HepG2 (cell line): ENCODE measurements around the gene ASIC2.

ENCODE experiments used
- CTCF ChIP-seq: sonication (generic); formaldehyde crosslinking; IDR thresholded peaks from 2 replicates; pipeline ENCODE4 v1.5.0; 2020; ENCODE audit warnings: mild to moderate bottlenecking, missing genetic modification reagents, moderate library complexity
- IRF1 ChIP-seq: sonication (generic); formaldehyde crosslinking; IDR thresholded peaks from 2 replicates; pipeline ENCODE4 v1.4.0; 2020; ENCODE audit warnings: low read depth, mild to moderate bottlenecking, missing genetic modification reagents
- ISL2 ChIP-seq: sonication (generic); formaldehyde crosslinking; IDR thresholded peaks from 2 replicates; pipeline ENCODE4 v1.5.0; 2020; ENCODE audit warnings: missing genetic modification reagents
- TOE1 ChIP-seq: sonication (generic); formaldehyde crosslinking; IDR thresholded peaks from 2 replicates; pipeline ENCODE4 v1.4.0; 2020; ENCODE audit warnings: mild to moderate bottlenecking, missing genetic modification reagents

- no peak for TF ChIP-seq TOE1 (CRISPR knock-in tag)
- no peak for TF ChIP-seq CTCF (CRISPR knock-in tag)
- TF ChIP-seq ISL2 (CRISPR knock-in tag): no peak
- no peak for TF ChIP-seq IRF1
Observed at GRCh38 chr17:33290253-33290652, 2.8 kb downstream of the ASIC2 start.
